ENCODE data around the gene PBX1. TPM values are rescaled to one million over a fixed set of nuclear protein-coding genes. Genes with fewer than 3 reads are reported as not detected.

The PBX1 gene
- total and polyA plus RNA-seq, 2 donors from 2014 or later = 14.9 to 91.5 TPM

DNA sequence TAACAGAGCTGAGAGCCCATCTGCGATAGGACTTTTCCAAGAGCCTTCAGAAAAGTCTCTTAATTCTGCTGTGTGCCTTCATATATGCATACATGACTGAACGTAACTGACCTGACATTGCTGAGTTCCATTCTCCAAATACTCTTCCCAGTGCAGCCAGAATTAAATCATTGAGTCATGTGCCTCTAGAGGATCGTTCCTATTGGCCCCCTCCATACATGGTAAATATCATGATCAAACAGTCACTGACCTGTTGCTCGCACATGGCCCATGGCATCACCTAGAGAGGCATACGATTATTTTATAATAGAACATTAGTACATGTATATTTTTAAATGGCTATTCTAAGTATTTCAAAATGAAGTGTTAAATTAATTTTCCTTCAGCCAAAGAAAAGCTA is 186.8 kb downstream of the PBX1 start:
- DNase-seq (no peak), FAIRE-seq (no peak)
- no peak overlapping the region for H3K27ac ChIP-seq (ENCODE audit: low read depth in 2 of 2, low read length in 2 of 2)
- TF ChIP-seq, protein P1, sequence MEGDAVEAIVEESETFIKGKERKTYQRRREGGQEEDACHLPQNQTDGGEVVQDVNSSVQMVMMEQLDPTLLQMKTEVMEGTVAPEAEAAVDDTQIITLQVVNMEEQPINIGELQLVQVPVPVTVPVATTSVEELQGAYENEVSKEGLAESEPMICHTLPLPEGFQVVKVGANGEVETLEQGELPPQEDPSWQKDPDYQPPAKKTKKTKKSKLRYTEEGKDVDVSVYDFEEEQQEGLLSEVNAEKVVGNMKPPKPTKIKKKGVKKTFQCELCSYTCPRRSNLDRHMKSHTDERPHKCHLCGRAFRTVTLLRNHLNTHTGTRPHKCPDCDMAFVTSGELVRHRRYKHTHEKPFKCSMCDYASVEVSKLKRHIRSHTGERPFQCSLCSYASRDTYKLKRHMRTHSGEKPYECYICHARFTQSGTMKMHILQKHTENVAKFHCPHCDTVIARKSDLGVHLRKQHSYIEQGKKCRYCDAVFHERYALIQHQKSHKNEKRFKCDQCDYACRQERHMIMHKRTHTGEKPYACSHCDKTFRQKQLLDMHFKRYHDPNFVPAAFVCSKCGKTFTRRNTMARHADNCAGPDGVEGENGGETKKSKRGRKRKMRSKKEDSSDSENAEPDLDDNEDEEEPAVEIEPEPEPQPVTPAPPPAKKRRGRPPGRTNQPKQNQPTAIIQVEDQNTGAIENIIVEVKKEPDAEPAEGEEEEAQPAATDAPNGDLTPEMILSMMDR (IDR thresholded peaks at IDR 0.05; ENCODE audit: borderline replicate concordance, extremely low read depth, insufficient read depth) = no peak
- no peaks in the 10 kb centered on the region for H3K9me3 ChIP-seq (ENCODE audit: control insufficient read depth in 2 of 3, insufficient read depth in 1 of 3, low read length in 3 of 3)
- H3K4me1 ChIP-seq (ENCODE audit: control insufficient read depth in 2 of 3, insufficient read depth in 2 of 3, low read depth in 1 of 3, low read length in 3 of 3) = peaks cover 3 to 15% (median 9%) of the 10 kb centered on the region in 3 donors
- no peaks in the 10 kb centered on the region for H3K27me3 ChIP-seq (ENCODE audit: control insufficient read depth, insufficient read depth, low read length)
- H3K36me3 ChIP-seq (ENCODE audit: control insufficient read depth in 2 of 3, insufficient read depth in 3 of 3, low read length in 3 of 3) = no peaks in the 10 kb centered on the region
- H3K4me3 ChIP-seq (ENCODE audit: low read length in 3 of 3) = no peak overlapping the region
- intact Hi-C loops (cut with DNase I) = no loop called here
- H3K9ac ChIP-seq (ENCODE audit: low read length in 3 of 3) = no peak overlapping the region

DNA sequence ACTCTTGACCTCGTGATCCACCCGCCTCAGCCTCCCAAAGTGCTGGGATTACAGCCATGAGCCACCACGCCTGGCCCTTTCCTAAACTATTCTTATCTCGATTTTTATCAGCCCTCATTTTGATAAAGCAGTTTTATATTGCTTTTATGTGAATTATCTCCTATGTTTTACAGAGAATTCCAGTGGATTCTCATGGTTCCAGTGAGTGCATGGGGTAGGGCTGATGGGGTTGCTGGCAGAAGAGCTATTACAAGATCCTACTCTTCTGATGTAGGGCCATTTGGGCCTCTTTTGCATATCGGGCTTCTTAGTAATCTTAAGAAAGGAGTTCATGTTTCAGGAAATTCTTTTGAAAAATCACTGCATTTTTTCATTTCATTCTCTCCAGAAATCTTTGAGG is 187.6 kb downstream of the PBX1 start:
- H3K27me3 ChIP-seq (ENCODE audit: control insufficient read depth, insufficient read depth, low read length) = no peaks in the 10 kb centered on the region
- no peak for DNase-seq
- no peak overlapping the region for H3K4me3 ChIP-seq (ENCODE audit: low read length in 3 of 3)
- TF ChIP-seq, protein P1 (IDR thresholded peaks at IDR 0.05; ENCODE audit: borderline replicate concordance, extremely low read depth, insufficient read depth) = no peak
- H3K9me3 ChIP-seq (ENCODE audit: control insufficient read depth in 2 of 3, insufficient read depth in 1 of 3, low read length in 3 of 3) = no peaks in the 10 kb centered on the region
- H3K36me3 ChIP-seq (ENCODE audit: control insufficient read depth in 2 of 3, insufficient read depth in 3 of 3, low read length in 3 of 3) = no peaks in the 10 kb centered on the region
- no peak overlapping the region for H3K9ac ChIP-seq (ENCODE audit: low read length in 3 of 3)
- H3K27ac ChIP-seq (ENCODE audit: low read depth in 2 of 2, low read length in 2 of 2) = no peak overlapping the region
- H3K4me1 ChIP-seq (ENCODE audit: control insufficient read depth in 2 of 3, insufficient read depth in 2 of 3, low read depth in 1 of 3, low read length in 3 of 3) = peaks cover 3 to 15% (median 9%) of the 10 kb centered on the region in 3 donors
- intact Hi-C loops (cut with DNase I) = no loop called here
- FAIRE-seq = no peak

DNA sequence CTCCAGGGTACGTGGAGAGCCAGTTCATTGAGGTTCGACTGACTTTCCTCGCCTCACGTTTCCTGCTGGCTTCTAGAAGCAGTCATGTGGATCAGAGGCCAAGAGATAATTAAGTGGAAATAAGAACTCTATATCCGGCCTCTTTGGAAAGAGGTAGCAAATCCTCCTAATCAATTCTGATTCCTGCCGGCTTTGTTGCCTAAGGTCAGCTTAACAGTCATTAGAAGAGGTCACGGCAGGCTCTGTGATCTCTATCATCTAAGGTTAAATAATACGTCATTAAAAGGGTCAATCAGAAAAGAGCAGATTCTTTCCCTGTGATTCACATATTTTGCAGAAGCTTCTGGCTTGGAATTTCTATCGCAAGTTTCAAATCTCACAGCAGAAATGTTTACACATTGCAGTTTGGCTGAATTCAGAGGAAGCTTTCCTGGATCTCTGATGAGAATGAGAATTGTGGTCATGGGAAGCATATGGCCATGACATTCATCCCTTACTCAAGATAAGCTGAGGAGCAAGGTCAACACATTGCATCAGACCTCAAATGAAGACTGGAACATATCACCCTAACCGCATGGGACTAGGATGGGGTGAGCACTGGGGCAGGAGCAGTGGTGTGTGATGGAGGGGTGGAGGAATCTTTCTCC is 189.4 kb downstream of the PBX1 start:
- Histone ChIP-seq H3K9ac (ENCODE audit: low read length in 3 of 3) (no peak overlapping the region), H3K4me1 (ENCODE audit: control insufficient read depth in 2 of 3, insufficient read depth in 2 of 3, low read depth in 1 of 3, low read length in 3 of 3) (peaks cover 3 to 20% (median 9%) of the 10 kb centered on the region in 3 donors), H3K4me3 (ENCODE audit: low read length in 3 of 3) (peak overlapping the region in 1 of 3 donors; percentile 14), H3K9me3 (ENCODE audit: control insufficient read depth in 2 of 3, insufficient read depth in 1 of 3, low read length in 3 of 3) (no peaks in the 10 kb centered on the region), H3K27ac (ENCODE audit: low read depth in 2 of 2, low read length in 2 of 2) (peak overlapping the region; percentile 58 to 78), H3K27me3 (ENCODE audit: control insufficient read depth, insufficient read depth, low read length) (no peaks in the 10 kb centered on the region), H3K36me3 (ENCODE audit: control insufficient read depth in 2 of 3, insufficient read depth in 3 of 3, low read length in 3 of 3) (no peaks in the 10 kb centered on the region)
- DNase-seq (peak in 3 of 5 donors; percentile 36 to 72 (median 71)), FAIRE-seq (peak; percentile 74)
- intact Hi-C loops (cut with DNase I) = no loop called here
- TF ChIP-seq, protein P1 (IDR thresholded peaks at IDR 0.05; ENCODE audit: borderline replicate concordance, extremely low read depth, insufficient read depth) = no peak

Measured in kidney (tissue), 14 donors.